H9 (cell line): ENCODE data around the gene CPLX4. TPM values are rescaled to one million over a fixed set of nuclear protein-coding genes. Genes with fewer than 3 reads are reported as not detected.
"Not testable (repeated sequence)": the region's sequence is repeated elsewhere in the genome, so short reads cannot be mapped to it uniquely, and the experiment has no call there.

Source experiments
- DNase-seq: peaks from one replicate; pipeline ENCODE4 v3.0.0-alpha.2; 2017
- H2AFZ ChIP-seq: one replicate; pipeline ENCODE4 v1.6.1; 2013; ENCODE audit warnings: mild to moderate bottlenecking, low read length, control low read depth, moderate library complexity
- H2AK5ac ChIP-seq: 2 replicates; pipeline ENCODE4 v1.6.1; 2013; ENCODE audit warnings: low read length, control low read depth, mixed read lengths; ENCODE audit not compliant: insufficient read length
- H2BK120ac ChIP-seq: one replicate; pipeline ENCODE4 v1.6.1; 2013; ENCODE audit warnings: low read depth, mild to moderate bottlenecking, low read length, control low read depth, inconsistent platforms; ENCODE audit not compliant: poor library complexity, severe bottlenecking
- H2BK12ac ChIP-seq: 2 replicates; pipeline ENCODE4 v1.6.1; 2013; ENCODE audit warnings: low read length, control low read depth, mixed read lengths, low read depth; ENCODE audit not compliant: insufficient read length
- H2BK15ac ChIP-seq: 2 replicates; pipeline ENCODE4 v1.6.1; 2013; ENCODE audit warnings: low read depth, low read length, control low read depth
- H2BK20ac ChIP-seq: one replicate; pipeline ENCODE4 v1.6.1; 2013; ENCODE audit warnings: low read depth, mild to moderate bottlenecking, low read length, control low read depth, inconsistent platforms; ENCODE audit not compliant: poor library complexity, severe bottlenecking
- H2BK5ac ChIP-seq: 2 replicates; pipeline ENCODE4 v1.6.1; 2013; ENCODE audit warnings: low read length, control low read depth, mixed read lengths; ENCODE audit not compliant: insufficient read length
- H3K14ac ChIP-seq: 2 replicates; pipeline ENCODE4 v1.6.1; 2013; ENCODE audit warnings: low read length, control low read depth; ENCODE audit not compliant: insufficient read depth
- H3K18ac ChIP-seq: 2 replicates; pipeline ENCODE4 v1.6.1; 2013; ENCODE audit warnings: low read depth, mild to moderate bottlenecking, mixed read lengths, low read length, control low read depth; ENCODE audit not compliant: insufficient read length
- H3K23ac ChIP-seq: 2 replicates; pipeline ENCODE4 v1.6.1; 2013; ENCODE audit warnings: low read length, control low read depth, mixed read lengths, low read depth; ENCODE audit not compliant: insufficient read length
- H3K23me2 ChIP-seq: 2 replicates; pipeline ENCODE4 v1.6.1; 2013; ENCODE audit warnings: low read depth, mild to moderate bottlenecking, mixed read lengths, low read length, control low read depth; ENCODE audit not compliant: insufficient read length, poor library complexity, severe bottlenecking
- H3K27ac ChIP-seq: 2 replicates; pipeline ENCODE4 v1.5.1; 2013; ENCODE audit warnings: low read length, control low read depth, mixed read lengths, low read depth; ENCODE audit not compliant: insufficient read length
- H3K27me3 ChIP-seq: 2 replicates; pipeline ENCODE4 v1.6.1; 2013; ENCODE audit warnings: low read length, control low read depth, inconsistent platforms; ENCODE audit not compliant: insufficient read depth
- H3K4ac ChIP-seq: 2 replicates; pipeline ENCODE4 v1.6.1; 2013; ENCODE audit warnings: low read depth, mild to moderate bottlenecking, control low read depth, inconsistent platforms, low read length, moderate library complexity
- H3K4me1 ChIP-seq: 2 replicates; pipeline ENCODE4 v1.6.1; 2013; ENCODE audit warnings: low read length, control low read depth, inconsistent platforms; ENCODE audit not compliant: insufficient read depth
- H3K4me2 ChIP-seq: 2 replicates; pipeline ENCODE4 v1.6.1; 2013; ENCODE audit warnings: low read length, control low read depth, mixed read lengths; ENCODE audit not compliant: insufficient read length, insufficient read depth
- H3K56ac ChIP-seq: 2 replicates; pipeline ENCODE4 v1.6.1; 2013; ENCODE audit warnings: low read depth, mild to moderate bottlenecking, mixed read lengths, low read length, control low read depth; ENCODE audit not compliant: insufficient read length
- H3K79me1 ChIP-seq: 2 replicates; pipeline ENCODE4 v1.6.1; 2013; ENCODE audit warnings: low read depth, mild to moderate bottlenecking, moderate library complexity, low read length, control low read depth, inconsistent platforms; ENCODE audit not compliant: insufficient read depth, poor library complexity, severe bottlenecking
- H3K79me2 ChIP-seq: 2 replicates; pipeline ENCODE4 v1.6.1; 2013; ENCODE audit warnings: low read length, control low read depth, inconsistent platforms; ENCODE audit not compliant: insufficient read depth
- H3K9ac ChIP-seq: 2 replicates; pipeline ENCODE4 v1.6.1; 2013; ENCODE audit warnings: low read length, control low read depth, mixed read lengths; ENCODE audit not compliant: insufficient read length; ENCODE audit errors: extremely low read depth
- H3K9me3 ChIP-seq: one replicate; pipeline ENCODE4 v1.6.1; 2013; ENCODE audit warnings: low read depth, low read length, inconsistent platforms; ENCODE audit not compliant: control insufficient read depth
- H3T11ph ChIP-seq: one replicate; pipeline ENCODE4 v1.6.1; 2013; ENCODE audit warnings: mild to moderate bottlenecking, low read length, control low read depth, inconsistent platforms
- H4K20me1 ChIP-seq: one replicate; pipeline ENCODE4 v1.6.1; 2013; ENCODE audit not compliant: control insufficient read depth, insufficient read length, insufficient read depth
- H4K5ac ChIP-seq: 2 replicates; pipeline ENCODE4 v1.6.1; 2013; ENCODE audit warnings: low read depth, mild to moderate bottlenecking, mixed read lengths, low read length, control low read depth; ENCODE audit not compliant: insufficient read length
- H4K8ac ChIP-seq: replicated peaks from 2 replicates; pipeline ENCODE4 v1.6.1; 2013; ENCODE audit warnings: low read length, control low read depth, mixed read lengths, low read depth; ENCODE audit not compliant: insufficient read length
- H4K91ac ChIP-seq: 2 replicates; pipeline ENCODE4 v1.6.1; 2013; ENCODE audit warnings: low read depth, mild to moderate bottlenecking, moderate library complexity, mixed read lengths, low read length, control low read depth; ENCODE audit not compliant: insufficient read length
- H3K27ac Mint-ChIP-seq, 3 experiments: 2 replicates in 2 of 3; 3 replicates in 1 of 3; pipeline ENCODE4 v1.8.0; 2020 to 2021; ENCODE audit warnings: mixed read lengths in 3 of 3, mild to moderate bottlenecking in 1 of 3, moderate library complexity in 1 of 3
- H3K27me3 Mint-ChIP-seq: 2 replicates; pipeline ENCODE4 v1.8.0; 2021; ENCODE audit warnings: low read depth, mild to moderate bottlenecking, moderate library complexity, mixed read lengths
- H3K36me3 Mint-ChIP-seq, 3 experiments: 2 replicates in 2 of 3; 3 replicates in 1 of 3; pipeline ENCODE4 v1.8.0; 2020 to 2021; ENCODE audit warnings: low read depth in 3 of 3, mixed read lengths in 3 of 3; ENCODE audit not compliant: insufficient read depth in 1 of 3
- H3K4me1 Mint-ChIP-seq, 2 experiments: 2 replicates each; pipeline ENCODE4 v1.8.0; 2020; ENCODE audit warnings: mixed read lengths in 2 of 2
- H3K4me3 Mint-ChIP-seq, 2 experiments: 2 replicates in 1 of 2; 3 replicates in 1 of 2; pipeline ENCODE4 v1.8.0; 2020 to 2021; ENCODE audit warnings: mild to moderate bottlenecking in 2 of 2, mixed read lengths in 2 of 2, moderate library complexity in 1 of 2
- H3K9me3 Mint-ChIP-seq, 2 experiments: 2 replicates in 1 of 2; 3 replicates in 1 of 2; pipeline ENCODE4 v1.8.0; 2020; ENCODE audit warnings: mild to moderate bottlenecking in 2 of 2, mixed read lengths in 2 of 2, moderate library complexity in 1 of 2
- WGBS: extraction: QIAGEN DNeasy Blood & Tissue Kit; methylation state at CpG from one replicate; pipeline ENCODE4 v1.1.7; 2013; ENCODE audit warnings: missing lambda C conversion rate, low lambda C conversion rate, mixed read lengths; ENCODE audit not compliant: insufficient read length; ENCODE audit errors: extremely low coverage; 5-methylcytosine and 5-hydroxymethylcytosine counted together
- total RNA-seq: library from RNA; stranded (reverse); gene quantifications from 2 replicates; pipeline ENCODE4 v1.2.1, GENCODE V29; 2021

The CPLX4 gene
- total RNA-seq, 1 experiment from 2014 or later = not detected

DNA sequence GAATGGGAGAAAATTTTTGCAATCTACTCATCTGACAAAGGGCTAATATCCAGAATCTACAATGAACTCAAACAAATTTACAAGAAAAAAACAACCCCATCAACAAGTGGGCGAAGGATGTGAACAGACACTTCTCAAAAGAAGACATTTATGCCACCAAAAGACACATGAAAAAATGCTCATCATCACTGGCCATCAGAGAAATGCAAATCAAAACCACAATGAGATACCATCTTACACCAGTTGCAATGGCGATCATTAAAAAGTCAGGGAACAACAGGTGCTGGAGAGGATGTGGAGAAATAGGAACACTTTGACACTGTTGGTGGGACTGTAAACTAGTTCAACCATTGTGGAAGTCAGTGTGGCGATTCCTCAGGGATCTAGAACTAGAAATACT is 56.6 kb downstream of the CPLX4 start:
- H4K8ac ChIP-seq, H3K9me3 ChIP-seq, H2AFZ ChIP-seq, H3K4me1 ChIP-seq, H2BK15ac ChIP-seq, DNase-seq, H4K91ac ChIP-seq, H3K27ac Mint-ChIP-seq, H2BK12ac ChIP-seq, H4K20me1 ChIP-seq, H3K4me3 Mint-ChIP-seq, H3K27ac ChIP-seq, H3K79me1 ChIP-seq, H3K23ac ChIP-seq, H3K14ac ChIP-seq, H2AK5ac ChIP-seq, H3K36me3 Mint-ChIP-seq, H3K4ac ChIP-seq, H3K56ac ChIP-seq, H4K5ac ChIP-seq, H3K9ac ChIP-seq, H3K23me2 ChIP-seq, H2BK20ac ChIP-seq, H2BK5ac ChIP-seq, H3K18ac ChIP-seq, H3K79me2 ChIP-seq, H3T11ph ChIP-seq, H2BK120ac ChIP-seq, H3K4me2 ChIP-seq: not testable (repeated sequence)
- H3K27me3 ChIP-seq = peaks cover 41% of the 10 kb centered on the region
- Mint-ChIP-seq H3K4me1 (peaks cover 7 to 12% of the 10 kb centered on the region in 2 experiments), H3K27me3 (peaks cover 100% of the 10 kb centered on the region), H3K9me3 (peaks cover 2 to 14% of the 10 kb centered on the region in 2 experiments)
- WGBS = no CpG with 5 or more reads among the region's 3 CpGs

DNA sequence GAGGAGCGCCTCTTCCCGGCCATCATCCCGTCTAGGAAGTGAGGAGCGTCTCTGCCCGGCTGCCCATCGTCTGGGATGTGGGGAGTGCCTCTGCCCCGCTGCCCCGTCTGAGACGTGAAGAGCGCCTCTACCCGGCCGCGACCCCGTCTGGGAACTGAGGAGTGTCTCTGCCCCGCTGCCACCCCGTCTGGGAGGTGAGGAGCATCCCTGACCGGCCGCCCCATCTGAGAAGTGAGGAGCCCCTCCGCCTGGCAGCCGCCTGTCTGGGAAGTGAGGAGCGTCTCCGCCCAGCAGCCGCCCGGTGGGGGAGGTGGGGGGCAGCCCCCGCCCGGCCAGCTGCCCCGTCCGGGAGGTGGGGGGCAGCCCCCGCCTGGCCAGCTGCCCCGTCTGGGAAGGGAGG is 63.0 kb downstream of the CPLX4 start:
- H2BK15ac ChIP-seq, H3K18ac ChIP-seq, H4K5ac ChIP-seq, H3K4me1 ChIP-seq, H3K4me3 Mint-ChIP-seq, H3K14ac ChIP-seq, H3K27ac Mint-ChIP-seq, DNase-seq, H3K79me1 ChIP-seq, H4K91ac ChIP-seq, H3K23ac ChIP-seq, H3K4me1 Mint-ChIP-seq, H4K8ac ChIP-seq, H3K27ac ChIP-seq, H2BK12ac ChIP-seq, H2BK5ac ChIP-seq, H2AK5ac ChIP-seq, H4K20me1 ChIP-seq, H3K23me2 ChIP-seq, H3K4ac ChIP-seq, H3K9ac ChIP-seq, H2AFZ ChIP-seq, H3K79me2 ChIP-seq, H2BK120ac ChIP-seq, H3K56ac ChIP-seq, H3K4me2 ChIP-seq, H3T11ph ChIP-seq, H2BK20ac ChIP-seq, H3K9me3 ChIP-seq, H3K27me3 ChIP-seq: not testable (repeated sequence)
- Mint-ChIP-seq H3K9me3 (peaks cover 13 to 38% of the 10 kb centered on the region in 2 experiments), H3K27me3 (peaks cover 66% of the 10 kb centered on the region), H3K36me3 (peaks cover 0 to 11% (median 5%) of the 10 kb centered on the region in 3 experiments; a peak in 4 of 7 replicates)
- WGBS = no CpG with 5 or more reads among the region's 30 CpGs
